ENCODE results near the gene CACYBP.
"Not testable (repeated sequence)": the region's sequence is repeated elsewhere in the genome, so short reads cannot be mapped to it uniquely, and the experiment has no call there.

CACYBP gene

DNA sequence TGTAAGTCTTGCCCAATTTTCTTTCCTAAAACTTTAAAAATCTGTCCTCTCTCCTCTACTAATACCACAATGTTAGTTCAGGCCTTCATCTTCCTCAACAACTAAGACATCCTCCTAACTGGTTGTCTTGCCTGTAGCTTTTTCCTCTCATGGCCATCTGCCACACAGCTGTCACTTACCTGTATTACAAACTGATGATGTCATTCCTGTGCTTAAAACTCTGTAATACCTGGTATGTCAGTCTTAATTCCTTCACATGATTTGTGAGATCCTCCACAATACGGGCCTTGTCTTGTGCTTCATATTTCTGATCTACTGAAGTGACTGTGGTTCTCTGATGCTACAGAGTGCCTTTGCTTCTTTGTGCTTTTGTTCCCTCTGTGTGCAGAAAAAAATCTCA lies 13.7 kb downstream of the CACYBP start:
- no peak for FAIRE-seq

DNA sequence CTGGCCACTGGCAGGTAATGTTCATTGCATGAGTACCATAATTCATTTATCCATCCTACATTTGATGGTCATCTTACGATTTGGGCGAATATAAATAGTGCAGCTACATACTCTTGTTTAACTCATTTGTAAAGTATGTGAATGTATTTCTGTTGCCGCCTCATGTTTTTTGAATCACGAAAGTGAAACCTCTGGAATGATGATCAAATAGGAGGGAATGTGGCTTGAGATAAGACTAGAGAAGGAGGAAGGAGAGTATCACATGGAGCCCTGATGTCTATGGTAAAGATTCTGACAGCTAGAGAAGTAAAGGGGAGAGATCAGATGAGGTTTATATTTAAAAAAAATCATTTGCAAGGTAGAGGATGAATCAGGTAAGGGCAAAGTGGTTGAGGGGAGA lies 15.5 kb downstream of the CACYBP start:
- no peak for FAIRE-seq

DNA sequence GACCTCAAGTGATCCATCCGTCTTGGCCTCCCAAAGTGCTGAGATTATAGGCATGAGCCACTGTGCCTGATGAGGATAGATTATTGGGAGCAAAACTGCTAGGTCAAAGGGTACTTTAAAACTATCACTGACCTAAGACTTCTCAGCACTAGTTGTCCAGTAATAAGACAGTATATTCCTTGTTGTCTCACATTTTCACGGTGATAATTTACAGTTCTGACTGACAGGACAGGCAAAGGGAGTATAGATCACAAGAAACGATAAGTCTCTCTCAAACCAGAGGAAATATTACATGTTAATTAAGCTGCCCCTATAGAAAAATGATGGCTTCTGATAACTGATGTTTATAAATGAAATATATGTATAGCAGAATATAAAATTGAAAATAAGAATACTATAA lies 19.8 kb downstream of the CACYBP start:
- FAIRE-seq: no peak

DNA sequence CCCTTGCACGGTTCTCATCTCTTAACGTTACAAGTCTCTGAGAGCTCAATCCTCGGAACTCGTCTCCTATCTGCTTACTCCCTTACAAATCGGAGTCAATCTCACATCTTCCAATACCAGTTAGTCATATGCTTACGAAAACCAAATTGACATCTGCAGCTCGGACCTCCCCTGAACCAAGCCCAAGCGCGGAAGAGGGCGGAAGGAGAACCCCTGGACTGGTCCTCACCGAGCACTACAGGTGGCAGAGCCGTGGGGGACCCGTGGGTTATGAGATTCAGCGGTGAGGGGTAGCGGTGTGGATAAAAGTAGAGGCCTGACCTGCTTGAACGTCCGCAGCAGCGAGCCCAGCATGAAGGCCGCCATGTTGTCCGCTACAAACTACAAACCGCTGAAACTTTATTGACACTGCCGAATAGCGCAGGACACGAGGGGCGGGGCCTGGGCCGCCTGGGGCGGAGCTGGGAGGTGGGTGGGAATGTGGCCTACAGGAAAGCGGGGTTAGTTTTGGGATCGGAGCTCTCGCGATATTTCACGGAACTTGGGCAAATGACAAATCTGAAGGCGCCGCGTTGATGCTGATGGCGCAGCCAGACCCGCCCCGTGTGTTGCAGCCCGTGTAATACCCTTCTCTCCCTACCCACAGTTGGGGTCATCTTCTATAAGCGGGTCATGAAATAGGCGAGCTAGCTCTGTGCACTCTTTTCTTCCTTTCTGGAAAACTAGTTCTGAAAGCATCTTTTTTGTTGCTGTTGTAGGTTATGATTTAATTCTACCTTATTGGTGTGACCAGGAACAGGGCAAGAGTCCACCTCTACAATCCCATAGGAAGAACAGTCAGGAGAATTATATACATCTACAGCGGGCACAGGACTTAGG lies 23.5 kb downstream of the CACYBP start, which contains the start of gene MRPS14:
Gene MRPS14, minus strand, starts transcription at position 383 of the 879 bp plus-strand sequence. Its CDS starts 17 bp downstream, at position 366.
- FAIRE-seq: peak; percentile 94

DNA sequence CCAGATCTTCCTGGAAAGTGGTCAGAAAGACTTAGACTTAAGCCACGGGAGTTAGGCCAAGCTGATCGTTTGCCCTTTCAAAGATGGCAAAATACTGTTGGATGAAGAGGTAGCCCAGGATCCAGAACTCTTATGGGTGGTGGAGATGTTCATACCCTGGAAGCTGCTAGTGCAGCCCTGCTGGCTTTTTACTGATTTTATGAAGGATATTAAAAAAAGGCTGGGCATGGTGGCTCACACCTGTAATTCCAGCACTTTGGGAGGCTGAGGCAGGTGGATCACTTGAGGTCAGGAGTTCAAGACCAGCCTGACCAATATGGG lies 24.1 kb downstream of the CACYBP start:
- FAIRE-seq: not testable (repeated sequence)

DNA sequence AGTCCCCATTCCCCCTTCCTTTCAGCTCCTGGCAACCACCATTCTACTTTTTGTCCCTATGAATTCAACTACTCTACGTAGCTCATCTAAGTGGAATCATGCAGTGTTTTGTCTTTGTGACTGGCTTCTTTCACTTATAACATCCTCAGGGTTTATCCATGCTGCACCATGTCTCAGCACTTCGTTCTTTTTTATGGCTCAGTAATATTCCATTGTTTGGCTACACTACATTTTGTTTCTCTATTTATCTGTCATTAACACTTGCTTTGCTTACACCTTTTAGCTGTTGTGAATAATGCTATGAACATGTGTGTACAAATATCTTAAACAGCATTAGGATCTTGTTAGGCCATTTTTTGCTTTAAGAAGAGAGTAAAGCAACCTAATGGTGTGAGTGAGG lies 25.0 kb downstream of the CACYBP start:
- FAIRE-seq: no peak

DNA sequence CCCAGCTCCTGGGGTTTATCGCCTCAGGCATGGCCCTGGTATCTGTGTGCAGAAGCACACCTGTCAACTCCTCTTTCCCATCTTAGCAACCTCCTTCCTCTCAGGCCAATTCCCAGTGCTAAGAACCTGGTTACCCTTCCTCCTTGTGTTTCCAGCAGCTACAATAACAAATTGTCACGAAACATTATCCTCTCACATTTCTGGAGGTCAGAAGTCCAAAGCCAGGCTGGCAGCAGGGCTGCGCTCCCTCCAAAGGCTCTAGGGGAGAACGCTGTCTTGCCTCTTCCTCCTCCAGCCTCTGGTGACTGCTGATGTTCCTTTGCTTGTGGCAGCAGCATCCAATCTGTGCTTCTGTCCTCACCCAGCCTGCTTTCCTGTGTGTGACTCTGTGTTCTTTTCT lies 34.2 kb downstream of the CACYBP start:
- no peak for FAIRE-seq

DNA sequence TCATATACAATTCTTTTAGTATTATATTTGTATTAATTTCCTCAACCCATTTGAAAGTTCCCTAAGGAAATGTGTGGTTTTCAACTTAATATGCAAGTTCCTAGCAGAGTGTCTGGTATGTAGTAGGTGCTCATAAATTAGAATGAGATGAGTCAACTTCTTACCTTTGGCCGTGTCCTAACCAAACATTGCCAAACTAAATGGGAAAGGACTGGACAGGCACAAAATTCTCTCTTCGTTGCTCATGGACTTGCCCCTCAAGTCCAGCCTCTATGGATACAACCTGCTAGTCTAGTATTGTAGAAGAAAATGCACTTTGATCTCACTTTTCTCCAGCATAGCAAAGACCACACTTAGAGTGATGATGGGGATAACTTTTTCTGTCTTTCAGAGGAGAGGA lies 35.0 kb downstream of the CACYBP start:
- no peak for FAIRE-seq

DNA sequence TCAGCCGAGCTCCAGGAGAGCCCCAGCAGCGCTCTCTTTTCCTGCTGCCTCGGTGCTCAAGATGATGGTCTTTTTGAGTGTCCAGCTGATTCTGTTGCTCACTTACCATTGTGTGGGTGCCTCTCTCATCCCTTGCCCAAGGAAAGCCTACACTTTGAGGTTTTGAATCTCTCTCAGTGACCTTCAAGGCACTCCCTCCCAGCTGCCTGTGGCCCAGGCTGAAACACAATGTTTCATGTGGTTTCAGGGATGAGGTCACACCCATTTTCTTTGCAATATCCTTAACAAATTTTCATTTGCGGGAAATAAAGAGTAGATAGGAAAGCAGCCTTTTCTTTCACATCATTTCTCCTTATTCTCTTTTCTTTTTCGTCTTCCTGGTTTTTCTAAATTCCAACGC lies 36.1 kb downstream of the CACYBP start:
- FAIRE-seq: no peak

DNA sequence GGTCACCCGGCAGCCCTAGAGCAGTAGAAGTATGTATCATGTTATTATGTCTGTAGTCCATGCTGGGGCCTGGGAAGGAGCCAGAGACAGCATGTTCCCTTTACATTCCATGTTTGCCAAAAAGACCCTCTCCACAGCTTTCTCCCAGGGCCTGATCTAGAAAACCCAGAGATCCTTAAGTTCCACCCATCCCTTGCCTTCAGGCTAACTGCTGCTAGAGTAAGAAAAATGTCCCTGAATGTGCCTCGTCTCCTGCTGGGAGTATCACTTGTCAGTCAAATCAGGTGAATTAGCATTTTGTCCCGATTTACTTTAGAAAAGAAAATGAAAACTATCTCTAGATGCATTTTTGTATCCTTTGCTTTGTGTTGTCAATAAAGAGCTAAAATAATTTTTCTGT lies 36.7 kb downstream of the CACYBP start:
- FAIRE-seq: no peak

DNA sequence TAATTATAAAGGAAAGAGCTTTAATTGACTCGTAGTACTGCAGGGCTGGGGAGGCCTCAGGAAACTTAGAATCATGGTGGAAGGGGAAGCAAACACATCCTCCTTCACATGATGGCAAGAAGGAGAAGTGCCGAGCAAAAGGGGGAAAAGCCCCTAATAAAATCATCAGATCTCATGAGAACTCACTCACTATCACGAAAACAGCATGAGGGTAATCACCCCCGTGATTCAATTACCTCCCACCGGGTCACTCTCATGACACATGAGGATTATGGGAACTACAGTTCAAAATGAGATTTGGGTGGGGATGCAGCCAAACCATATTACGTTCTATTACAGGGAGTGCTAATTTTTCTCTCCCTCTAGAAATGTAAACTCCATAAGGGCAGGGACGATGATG lies 37.7 kb downstream of the CACYBP start:
- FAIRE-seq: no peak

DNA sequence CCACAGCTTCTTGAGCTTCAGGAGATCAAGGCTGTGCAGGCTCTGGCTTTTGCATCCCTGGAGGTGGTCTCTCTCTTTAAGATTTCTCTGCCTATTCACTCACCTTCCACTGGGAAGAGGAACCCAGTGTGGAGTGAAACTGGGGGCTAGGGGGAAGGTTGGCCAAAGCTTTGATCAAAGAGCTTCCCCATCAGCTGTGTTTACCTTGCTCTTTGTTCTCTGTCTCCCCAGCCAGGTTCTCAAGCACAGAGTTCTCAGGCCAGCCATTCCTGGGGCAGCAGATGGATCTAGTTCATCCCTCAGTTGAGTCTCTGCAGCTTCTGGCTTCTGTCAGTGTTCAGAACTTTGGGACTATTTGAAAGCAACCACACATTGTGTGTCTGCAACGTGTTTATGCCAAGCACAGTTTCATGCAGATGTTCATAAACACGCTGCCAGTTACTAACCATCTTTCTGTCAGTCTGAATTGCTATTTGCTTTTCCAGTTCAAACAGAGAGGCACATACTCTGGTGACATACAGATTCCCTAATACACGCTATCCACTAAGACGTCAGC lies 40.7 kb downstream of the CACYBP start:
- FAIRE-seq: no peak

DNA sequence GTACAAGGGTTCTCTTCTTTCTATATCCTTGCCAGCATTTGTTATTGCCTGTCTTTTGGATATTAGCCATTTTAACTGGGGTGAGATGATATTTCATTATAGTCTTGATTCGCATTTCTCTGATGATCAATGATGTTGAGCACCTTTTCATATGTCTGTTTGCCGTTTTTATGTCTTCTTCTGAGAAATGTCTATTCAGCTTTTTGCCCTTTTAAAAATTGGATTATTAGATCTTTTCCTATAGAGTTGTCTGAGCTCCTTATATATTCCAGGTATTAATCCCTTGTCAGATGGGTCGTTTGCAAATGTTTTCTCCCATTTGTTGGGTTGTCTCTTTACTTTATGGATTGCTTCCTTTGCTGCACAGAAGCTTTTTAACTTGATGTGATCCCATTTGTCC lies 42.9 kb downstream of the CACYBP start:
- no peak for FAIRE-seq

DNA sequence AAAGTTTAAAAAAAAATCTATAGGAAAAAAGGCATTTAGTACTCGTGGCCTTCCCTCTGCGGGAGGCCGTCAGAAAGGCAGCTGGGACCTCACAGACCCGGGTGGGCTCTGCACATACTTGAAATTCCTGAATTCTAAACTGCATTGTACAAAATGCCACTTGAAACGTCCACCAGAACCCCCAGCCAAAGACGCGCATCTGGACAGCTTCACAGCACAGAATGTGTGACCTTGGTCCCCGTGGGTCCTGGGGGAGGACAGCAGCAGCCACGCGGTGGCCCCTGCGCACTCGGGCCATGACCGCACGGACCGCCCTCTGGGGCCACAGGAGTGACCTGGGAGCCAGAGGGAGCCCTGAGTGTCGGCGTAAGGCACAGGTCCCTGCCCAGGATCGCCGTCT lies 44.1 kb downstream of the CACYBP start:
- FAIRE-seq: no peak

DNA sequence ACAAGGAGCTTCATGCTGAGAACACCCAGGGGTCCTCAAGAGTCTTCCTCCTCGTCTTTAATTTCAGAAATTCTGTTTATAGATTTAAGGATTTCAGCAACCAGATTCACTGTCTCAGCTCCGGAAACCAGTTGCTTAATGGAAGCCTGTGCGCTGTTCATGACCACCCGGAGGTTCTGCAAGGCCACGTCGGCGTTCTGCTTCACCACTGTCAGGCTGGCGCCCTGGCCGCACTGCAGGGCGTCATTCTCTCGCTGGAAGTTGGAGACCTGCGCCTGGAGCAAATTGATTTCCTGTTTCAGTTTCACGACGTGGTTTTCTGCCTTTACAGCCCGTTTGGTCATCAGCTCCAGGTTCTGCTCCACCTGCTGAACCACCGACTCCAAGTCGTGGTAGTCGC lies 44.8 kb downstream of the CACYBP start:
- FAIRE-seq: not testable (repeated sequence)

DNA sequence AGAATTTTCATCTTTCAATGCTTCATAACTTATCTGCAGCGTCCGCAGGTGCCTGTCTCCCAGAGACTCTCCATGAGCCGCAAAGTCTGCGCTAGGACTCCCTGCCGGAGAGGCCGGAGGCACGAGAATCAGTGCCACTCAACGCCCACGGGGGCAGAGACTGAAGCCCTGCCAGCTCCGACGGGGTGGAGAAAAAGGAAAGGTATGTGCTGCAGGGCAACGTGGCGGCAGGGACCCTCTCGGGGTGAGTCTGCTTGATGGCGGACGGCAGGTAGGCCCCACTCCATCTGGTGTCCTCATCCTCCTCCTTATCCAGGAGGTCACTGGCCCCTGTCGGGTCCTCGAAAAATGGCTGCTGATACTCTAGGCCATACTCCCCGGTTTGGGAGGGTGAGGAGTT lies 45.4 kb downstream of the CACYBP start:
- no peak for FAIRE-seq

DNA sequence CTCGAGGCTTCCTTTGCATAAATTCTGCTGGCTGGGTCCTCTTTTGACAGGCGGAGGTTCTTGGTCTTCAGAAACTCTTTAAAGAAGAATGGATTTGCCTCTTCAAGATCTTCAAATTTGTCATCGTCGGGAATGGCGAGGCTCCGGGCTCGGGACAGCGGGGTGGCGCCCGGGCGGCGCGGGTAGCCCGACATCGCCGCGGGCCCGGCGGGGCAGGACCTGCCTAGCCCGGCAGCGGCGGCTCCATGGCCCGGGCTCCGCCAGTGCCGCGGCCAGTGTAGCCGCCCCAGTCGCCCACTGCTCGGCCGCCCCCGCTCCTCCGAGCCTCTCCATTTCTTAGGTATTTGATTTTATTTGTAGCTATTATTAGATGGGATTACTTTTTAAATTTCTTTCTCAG lies 45.8 kb downstream of the CACYBP start:
- no peak for FAIRE-seq

DNA sequence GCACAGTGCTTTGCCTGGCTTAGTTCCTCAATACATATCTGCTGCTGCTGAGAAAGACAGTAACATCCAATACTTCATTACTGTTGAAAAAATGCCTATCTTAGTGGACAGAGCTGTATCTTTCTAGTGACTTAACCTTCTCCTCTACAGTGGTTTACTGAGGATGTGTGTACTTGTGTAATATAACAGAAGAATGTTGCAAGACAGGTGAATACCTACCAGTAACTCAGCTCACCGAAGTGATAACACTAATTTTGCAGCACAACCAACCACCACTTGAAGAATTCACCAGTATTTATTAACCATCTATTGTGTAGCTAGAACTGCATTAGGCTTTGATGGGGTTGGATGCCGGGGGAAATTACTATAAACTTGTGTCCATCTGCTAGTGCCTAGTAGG lies 51.2 kb downstream of the CACYBP start:
- FAIRE-seq: no peak

DNA sequence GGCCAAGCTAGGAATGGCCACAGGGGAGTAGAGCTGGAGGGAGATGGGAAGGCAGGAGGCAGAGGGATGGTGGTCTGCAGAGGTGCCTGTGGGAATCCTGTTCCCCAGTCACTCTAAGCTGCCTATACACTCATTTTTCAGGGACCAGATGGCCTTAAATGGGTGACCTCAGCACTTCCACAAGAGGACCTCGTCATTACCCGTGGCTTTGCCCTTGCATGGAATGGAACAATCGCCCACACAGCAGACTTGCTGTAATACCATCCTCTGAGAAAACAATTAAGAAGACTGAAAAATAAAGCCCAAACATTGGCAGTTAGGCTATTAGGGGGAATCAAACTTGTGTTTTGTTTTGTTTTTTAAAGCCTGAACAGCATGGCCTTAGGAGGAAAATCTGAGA lies 55.0 kb downstream of the CACYBP start:
- FAIRE-seq: no peak

Measured in endometrium (tissue), 2 donors.